Retinal pigment epithelial cell (primary cell): ENCODE results near the gene LPCAT4.

Source experiments
- DNase-seq: peaks from one replicate; pipeline ENCODE4 v3.0.0-alpha.2; 2010; ENCODE audit warnings: low read depth
- H3K4me3 ChIP-seq: 2 replicates; pipeline ENCODE4 v1.5.1; 2011; ENCODE audit warnings: mild to moderate bottlenecking, low read length, control low read depth, moderate library complexity
- TF ChIP-seq, protein P1 (sequence below): conservative IDR thresholded peaks from 2 replicates; pipeline ENCODE4 v1.5.1; 2011; ENCODE audit warnings: low read depth, low read length, control low read depth, inconsistent platforms

Gene LPCAT4

DNA sequence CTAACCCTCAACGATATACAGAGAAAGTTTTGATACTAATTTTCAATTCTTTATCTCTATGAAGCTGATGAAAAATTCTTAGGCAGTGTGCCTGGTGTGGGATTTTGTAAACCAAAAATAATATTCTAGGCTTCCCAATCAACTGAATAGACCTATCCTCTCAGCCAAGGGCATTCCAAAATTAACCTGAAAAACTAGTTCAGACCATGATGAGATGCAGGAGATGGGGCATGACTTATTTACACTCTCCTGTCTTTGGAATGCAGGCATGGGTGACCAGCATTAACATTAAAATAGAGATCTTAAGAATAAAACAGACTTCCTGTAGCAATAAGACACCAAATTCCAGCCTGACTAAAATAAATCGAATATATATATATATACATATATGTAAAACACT lies 7.8 kb upstream of the LPCAT4 start:
- no peak overlapping the region for H3K4me3 ChIP-seq
- DNase-seq: no peak
- TF ChIP-seq, protein P1, sequence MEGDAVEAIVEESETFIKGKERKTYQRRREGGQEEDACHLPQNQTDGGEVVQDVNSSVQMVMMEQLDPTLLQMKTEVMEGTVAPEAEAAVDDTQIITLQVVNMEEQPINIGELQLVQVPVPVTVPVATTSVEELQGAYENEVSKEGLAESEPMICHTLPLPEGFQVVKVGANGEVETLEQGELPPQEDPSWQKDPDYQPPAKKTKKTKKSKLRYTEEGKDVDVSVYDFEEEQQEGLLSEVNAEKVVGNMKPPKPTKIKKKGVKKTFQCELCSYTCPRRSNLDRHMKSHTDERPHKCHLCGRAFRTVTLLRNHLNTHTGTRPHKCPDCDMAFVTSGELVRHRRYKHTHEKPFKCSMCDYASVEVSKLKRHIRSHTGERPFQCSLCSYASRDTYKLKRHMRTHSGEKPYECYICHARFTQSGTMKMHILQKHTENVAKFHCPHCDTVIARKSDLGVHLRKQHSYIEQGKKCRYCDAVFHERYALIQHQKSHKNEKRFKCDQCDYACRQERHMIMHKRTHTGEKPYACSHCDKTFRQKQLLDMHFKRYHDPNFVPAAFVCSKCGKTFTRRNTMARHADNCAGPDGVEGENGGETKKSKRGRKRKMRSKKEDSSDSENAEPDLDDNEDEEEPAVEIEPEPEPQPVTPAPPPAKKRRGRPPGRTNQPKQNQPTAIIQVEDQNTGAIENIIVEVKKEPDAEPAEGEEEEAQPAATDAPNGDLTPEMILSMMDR: no peak

DNA sequence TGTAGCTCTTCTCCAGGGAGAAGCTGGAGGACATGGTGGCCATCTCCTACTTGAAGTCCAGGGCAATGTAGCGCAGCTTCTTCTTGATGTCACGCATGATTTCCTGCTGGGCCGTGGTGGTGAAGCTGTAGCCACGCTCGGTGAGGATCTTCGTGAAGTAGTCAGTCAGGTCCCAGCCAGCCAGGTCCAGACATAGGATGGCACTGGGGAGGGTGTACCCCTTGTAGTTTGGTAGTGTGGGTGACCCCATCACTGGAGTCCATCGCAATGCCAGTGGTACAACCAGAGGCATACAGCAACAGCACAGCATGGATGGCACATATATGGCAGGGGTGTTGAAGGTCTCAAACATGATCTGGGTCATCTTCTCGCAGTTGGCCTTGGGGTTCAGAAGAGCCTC lies 7.0 kb upstream of the LPCAT4 start:
- H3K4me3 ChIP-seq: no peak overlapping the region
- DNase-seq: no peak
- TF ChIP-seq, protein P1: no peak

DNA sequence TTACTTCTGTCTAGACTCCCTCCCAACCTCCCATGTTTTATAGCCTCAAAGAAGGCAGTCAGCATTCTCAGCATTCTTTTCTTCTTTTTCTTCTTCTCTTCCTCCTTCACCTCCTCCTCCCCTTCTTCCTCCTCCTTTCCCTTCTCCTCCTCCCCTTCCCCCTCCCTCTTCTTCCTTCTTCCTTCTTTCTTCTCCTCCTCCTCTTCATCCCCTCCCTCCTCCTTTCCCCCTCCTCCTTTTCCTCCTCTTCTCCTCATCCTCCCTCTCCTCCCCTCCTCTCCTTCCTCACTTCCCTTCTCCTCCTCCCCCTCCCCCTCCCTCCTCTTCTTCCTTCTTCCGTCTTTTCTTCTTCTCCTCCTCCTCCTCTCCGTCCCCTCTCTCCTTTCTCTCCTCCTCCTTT lies 3.6 kb upstream of the LPCAT4 start:
- no peak for DNase-seq
- TF ChIP-seq, protein P1: no peak
- no peak overlapping the region for H3K4me3 ChIP-seq

DNA sequence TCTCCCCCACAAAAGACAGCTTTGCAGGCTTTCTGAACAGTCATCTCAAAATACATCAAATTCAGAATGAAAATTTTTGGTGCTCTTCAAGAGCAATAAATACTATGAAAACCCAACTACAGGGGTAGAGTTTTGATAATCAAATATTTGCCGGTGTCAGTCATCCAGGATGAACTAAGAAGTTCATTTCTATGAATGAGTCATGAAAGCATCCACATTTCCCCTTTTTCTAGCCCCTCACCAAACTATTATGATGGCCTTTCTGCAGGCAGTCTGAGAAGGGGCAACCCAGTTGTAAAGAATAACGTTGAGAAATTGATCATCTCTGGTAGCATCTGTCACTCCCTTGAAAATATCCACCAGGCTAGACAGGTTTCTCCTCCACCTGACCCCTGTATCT lies 3.1 kb upstream of the LPCAT4 start:
- DNase-seq: no peak
- TF ChIP-seq, protein P1: no peak
- no peak overlapping the region for H3K4me3 ChIP-seq

DNA sequence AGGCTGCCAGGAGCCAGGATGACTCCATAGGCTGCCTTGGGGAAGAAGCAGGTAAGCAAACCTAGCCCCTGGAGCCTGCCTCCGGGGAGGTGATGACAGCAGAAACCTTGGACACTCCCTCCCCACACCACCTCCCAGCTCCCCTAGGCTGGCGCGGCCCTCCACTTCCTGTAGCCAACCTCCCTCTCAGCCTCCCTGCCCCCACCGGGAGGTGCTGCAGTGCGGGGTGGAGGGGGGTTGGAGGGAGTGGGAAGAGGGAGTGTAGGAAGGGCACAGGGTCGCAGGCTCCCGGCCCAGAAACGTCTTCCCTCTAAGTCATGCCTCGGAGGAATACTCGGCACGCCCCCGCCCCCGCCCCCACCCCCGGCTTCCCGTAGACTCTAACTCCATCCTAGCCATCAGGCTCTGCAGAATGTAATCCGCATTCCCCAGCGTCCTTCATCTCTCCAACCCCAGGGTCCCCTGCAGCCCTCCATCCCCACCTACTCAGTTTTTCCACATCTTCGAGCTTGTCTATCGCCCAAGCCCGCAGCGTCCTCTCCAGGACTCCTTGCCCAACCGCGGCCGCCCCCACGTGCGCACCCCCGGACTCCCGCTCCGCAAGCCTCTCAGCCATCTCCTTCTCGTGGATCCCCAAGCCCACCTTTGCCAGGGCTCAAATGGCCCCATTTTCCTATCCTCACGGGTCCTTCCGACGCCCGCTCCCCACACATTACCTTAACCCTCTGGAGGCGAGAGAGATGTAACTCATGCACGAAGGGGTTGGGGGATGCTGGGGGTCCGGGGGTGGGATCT lies 528 bp downstream of the LPCAT4 start:
- TF ChIP-seq, protein P1: peak; percentile 7
- no peak for DNase-seq
- peak overlapping the region; percentile 82 for H3K4me3 ChIP-seq

DNA sequence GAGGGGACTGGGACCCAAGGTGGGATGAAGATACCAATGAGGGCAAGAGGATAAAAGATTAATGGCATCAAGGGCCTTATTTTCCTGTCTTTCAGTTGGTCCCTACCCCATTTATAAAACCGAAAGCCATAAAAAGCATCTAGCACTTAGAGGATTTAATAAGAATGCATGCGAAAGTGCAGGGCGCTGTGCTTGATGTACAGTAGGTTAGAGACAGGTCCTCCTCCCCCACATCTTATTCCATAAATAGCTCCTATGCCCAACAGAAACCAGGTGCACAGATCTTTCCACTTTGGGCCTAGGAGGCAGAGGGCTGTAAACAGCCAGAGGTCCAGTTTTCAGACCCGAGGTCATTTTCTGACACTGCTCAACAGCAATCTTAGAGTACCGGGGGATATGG lies 1.2 kb downstream of the LPCAT4 start:
- TF ChIP-seq, protein P1: no peak
- DNase-seq: no peak
- H3K4me3 ChIP-seq: peak overlapping the region; percentile 82
